ENCODE results near the gene GALNT9. TPM values are rescaled to one million over a fixed set of nuclear protein-coding genes. Genes with fewer than 3 reads are reported as not detected.

GALNT9 gene
- total RNA-seq, 4 donors from 2014 or later = 10.9 to 52.7 (median 36.7) TPM; not detected in 1

DNA sequence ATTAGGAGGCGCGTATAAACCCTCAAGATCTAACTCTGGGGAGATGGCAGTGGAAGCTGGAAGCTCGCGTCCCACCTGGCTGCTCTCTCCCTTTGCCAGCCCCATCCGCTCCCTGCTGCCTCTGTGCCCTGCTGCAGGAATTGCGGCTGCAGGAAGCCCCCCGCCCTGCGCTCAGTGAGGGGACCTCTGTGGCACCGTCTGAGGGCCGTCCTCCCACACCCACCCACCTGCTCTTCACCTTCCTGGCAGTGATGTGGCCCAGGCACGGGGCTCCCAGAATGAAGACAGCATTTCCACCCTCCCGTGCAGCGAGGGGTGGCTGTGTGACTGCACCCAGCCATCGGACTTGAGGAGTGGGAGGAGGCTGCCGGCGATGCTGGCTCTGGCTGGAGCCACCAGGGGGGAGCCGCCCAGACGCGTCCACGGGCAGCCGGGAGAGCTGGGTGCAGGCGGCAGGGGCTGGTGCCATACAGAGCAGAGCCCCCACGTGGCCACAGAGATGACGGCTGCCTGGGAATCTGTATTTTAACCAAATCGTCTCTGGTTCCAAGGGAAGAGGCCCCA is 28.3 kb upstream of the GALNT9 start:
- no peak for ATAC-seq (ENCODE audit: low FRiP score)
- no peak for TF ChIP-seq CTCF (IDR thresholded peaks at IDR 0.05)
- no peak for DNase-seq (ENCODE audit: low spot score)

GRCh38 chr12:132356691-132357622 is 27.6 kb upstream of the GALNT9 start:
- peak; percentile 85 for ATAC-seq (ENCODE audit: low FRiP score)
- no peak for TF ChIP-seq CTCF (IDR thresholded peaks at IDR 0.05)
- DNase-seq (ENCODE audit: low spot score) = no peak

- no peak for ATAC-seq (ENCODE audit: low FRiP score)
Measured at GRCh38 chr12:132355742-132356681, 26.6 kb upstream of the GALNT9 start.

DNA sequence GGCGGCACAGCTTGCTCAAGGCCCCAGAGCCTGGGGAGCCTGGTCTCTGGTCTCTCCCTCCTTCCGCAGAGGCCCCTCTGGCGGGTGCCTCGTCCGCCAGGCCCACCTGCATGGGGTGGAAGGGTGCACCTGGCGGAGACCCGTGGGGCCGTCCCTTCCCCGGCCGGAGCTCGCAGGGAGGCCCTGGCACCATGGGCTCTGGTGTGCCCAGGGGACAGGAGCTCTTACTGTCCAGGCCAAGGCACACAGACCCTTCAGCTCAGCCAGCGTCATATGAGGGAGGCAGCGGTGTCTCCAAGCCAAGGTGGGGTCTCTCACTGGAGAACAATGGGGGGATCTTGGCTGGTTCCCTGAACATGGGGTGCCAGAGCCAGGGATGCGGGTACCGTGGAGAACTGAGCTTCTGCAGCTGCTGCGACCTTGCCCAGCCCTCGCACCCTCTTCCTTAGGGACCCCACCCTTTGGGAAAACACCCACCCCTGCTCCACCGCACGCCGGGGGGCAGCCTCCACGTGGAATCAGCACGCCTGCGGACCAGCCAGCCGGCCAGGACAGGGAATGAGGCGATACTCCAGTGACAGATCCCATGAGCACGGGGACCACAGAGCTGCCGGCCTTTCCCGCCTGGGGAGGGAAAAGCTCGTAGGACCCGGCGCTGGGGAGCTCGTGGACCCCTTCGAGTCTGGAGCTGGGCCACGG is 25.7 kb upstream of the GALNT9 start:
- ATAC-seq (ENCODE audit: low FRiP score) = no peak
- no peak for TF ChIP-seq CTCF (IDR thresholded peaks at IDR 0.05)
- DNase-seq (ENCODE audit: low spot score) = no peak

More at GRCh38 chr12:132355742-132356681, 26.6 kb upstream of the GALNT9 start:
- no peak for DNase-seq (ENCODE audit: low spot score)
- no peak for TF ChIP-seq CTCF (IDR thresholded peaks at IDR 0.05)

- no peak for TF ChIP-seq CTCF (IDR thresholded peaks at IDR 0.05)
- DNase-seq (ENCODE audit: low spot score) = no peak
- no peak for ATAC-seq (ENCODE audit: low FRiP score)
Measured at GRCh38 chr12:132354211-132354981, 25.0 kb upstream of the GALNT9 start.

DNA sequence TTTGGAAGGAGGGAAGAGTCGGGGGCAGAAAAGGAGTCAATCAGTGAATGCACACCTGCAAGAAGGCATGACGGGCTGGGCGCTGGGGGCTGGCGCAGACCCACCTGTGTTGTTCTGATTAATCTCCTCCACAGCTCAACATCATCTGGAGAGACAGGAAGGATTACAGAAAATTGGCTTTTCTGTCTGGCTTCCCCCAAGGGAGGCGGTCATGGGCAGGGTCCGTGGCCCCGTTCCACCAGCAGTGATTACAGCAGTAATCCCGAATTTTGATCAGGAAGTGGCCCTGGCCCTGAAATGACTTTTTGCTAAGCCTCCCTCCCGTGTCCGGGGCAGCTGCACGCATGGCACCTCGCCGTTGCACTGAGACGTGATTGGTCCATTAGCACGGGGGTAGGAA is 24.4 kb upstream of the GALNT9 start:
- DNase-seq (ENCODE audit: low spot score) = no peak
- ATAC-seq (ENCODE audit: low FRiP score) = no peak
- no peak for TF ChIP-seq CTCF (IDR thresholded peaks at IDR 0.05)

Data from omental fat pad (tissue), 4 donors.